GM19043 (cell line): ENCODE measurements around the gene SIGLEC9.

ENCODE experiments used
- ATAC-seq: cut with Tn5 transposase; IDR thresholded peaks from one replicate; pipeline ENCODE4 v1.9.1; 2021; ENCODE audit warnings: low read depth; ENCODE audit not compliant: unreplicated experiment

Gene SIGLEC9

DNA sequence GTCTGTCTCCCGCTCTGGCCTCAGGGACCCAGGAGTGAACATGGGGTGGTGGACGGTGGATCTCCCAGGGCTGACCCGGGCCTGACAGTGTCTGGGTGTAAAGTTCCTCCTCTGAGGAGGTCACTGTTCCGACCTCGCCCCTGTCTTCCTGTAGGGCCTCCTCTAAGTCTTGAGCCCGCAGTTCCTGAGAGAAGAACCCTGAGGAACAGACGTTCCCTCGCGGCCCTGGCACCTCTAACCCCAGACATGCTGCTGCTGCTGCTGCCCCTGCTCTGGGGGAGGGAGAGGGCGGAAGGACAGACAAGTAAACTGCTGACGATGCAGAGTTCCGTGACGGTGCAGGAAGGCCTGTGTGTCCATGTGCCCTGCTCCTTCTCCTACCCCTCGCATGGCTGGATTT, at the start of gene SIGLEC9:
SIGLEC9 (plus strand) TSS at position 178 of the 400 bp plus-strand sequence; CDS start at position 247, 69 bp downstream.
- no peak for ATAC-seq

DNA sequence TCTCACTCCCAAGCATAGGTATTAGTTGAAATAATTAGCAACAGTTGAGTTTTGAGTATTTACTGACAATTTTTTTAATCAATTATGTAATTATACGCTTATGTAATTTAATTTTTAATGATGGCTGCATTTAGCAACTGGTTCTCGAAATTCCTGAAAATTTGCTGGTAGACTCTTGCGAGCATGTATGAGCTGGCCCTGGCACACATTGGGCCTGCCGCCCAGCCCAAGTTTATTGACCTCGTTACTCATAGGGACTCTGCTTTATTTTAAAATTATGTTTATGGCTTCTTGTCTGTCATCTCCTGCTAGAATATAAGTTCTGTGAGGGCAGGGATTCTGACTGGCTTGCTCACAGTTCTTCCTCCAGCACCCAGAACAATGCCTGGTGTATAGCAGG, 48.7 kb upstream of the SIGLEC9 start:
- ATAC-seq, result no peak

- ATAC-seq, result no peak
Observed at GRCh38 chr19:51076631-51077213, 48.0 kb upstream of the SIGLEC9 start.

GRCh38 chr19:51078104-51078503, 46.6 kb upstream of the SIGLEC9 start:
- ATAC-seq, result no peak

DNA sequence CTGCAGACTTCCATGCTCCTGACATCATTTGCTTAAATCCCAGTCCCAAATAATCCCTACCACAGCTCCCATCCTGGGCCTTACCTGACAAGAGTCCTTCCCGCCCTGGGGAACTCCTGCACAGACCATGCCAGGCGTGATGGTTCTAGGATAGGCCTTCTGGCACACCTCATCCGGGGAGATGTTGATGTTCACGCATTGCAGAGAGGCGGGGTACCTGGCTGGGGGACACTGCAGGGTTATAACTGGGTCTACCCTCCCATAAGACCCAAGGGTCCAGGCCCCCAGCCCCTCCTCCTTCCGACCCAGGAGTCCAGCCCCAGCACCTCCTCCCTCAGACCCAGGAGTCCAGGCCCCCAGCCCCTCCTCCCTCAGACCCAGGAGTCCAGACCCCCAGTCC, 46.0 kb upstream of the SIGLEC9 start:
- no peak for ATAC-seq

- ATAC-seq, result no peak
Observed at GRCh38 chr19:51079481-51080110, 45.1 kb upstream of the SIGLEC9 start.

- no peak for ATAC-seq
Observed at GRCh38 chr19:51081476-51081875, 43.2 kb upstream of the SIGLEC9 start.

DNA sequence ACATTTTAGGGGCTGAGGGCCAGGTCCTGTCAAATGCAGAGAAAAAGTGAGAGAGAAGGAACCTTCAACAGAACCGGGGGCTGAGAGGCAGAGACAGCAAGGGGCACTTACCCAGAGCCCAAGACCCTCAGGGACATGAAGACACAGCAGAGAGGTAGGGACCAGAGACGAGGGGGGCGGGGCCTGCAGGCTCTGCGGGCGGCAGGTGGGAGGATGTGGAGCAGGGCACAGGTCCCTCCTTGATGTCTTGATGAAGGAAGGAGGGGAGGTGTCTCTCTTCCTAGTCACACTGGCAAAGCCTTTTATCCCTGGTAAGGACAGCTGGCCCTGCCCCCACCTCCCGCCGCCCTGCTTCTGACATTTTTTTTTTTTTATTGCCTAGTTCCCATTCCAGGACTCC, 42.1 kb upstream of the SIGLEC9 start, which contains the start of gene KLK14:
KLK14 (minus strand) TSS at position 277 of the 400 bp plus-strand sequence; CDS start at position 4, 273 bp downstream.
- ATAC-seq, result no peak

DNA sequence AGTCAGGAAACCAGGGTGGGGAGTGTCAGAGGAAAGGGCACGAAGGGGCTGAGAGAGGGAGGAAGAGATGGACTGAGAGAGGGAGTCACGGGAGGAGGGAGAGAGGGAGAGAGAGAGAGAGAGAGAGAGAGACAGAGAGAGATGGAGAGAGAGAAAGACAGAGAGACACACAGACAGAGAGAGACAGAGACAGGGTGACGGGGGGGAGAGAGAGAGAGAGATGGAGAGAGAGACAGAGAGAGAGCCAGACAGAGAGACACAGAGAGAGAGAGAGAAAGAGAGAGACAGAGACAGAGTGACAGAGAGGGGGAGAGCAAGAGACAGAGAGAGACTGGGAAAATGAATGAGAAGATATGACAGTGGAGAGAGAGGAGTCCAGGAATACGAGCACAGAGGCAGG, 41.5 kb upstream of the SIGLEC9 start:
- no peak for ATAC-seq

DNA sequence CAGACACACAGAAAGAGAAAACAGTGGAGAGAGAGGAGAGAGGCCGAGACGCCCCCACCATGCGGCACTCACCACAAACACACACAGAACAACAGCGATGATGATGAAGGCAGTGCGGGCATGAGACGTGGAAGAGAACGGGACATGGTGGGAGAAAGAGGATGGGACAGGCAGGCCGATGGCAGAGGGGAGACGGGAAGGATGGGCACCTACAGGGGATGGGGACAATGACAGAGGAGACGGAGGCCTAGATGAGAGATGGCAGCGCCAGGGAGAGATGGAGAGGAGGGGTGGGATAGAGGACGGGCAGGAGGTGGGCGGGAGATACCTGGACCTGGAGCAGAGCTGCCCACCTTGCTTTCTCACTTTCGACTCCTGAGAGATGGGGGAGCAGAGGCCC, 40.9 kb upstream of the SIGLEC9 start:
- ATAC-seq, result no peak

DNA sequence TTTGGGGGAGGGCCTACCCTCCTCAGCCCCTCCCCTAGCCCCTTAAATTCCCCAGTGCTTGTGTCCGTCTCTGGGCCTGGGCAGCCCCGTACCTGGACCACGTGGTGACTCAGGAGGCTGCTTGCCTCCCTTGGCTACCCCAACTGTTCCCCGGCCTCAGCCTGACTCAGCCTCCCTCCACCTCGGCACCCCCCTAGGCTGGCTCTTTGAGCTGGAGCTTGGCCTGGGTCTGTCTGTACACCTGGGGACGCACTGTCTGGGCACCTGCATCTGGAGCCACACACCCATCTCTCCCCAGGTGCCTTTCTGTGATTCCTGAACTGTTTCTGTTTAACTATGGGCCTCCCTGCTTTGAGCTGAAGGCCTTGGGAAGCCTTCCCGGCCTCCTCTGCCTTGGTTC, 40.2 kb upstream of the SIGLEC9 start:
- no peak for ATAC-seq

DNA sequence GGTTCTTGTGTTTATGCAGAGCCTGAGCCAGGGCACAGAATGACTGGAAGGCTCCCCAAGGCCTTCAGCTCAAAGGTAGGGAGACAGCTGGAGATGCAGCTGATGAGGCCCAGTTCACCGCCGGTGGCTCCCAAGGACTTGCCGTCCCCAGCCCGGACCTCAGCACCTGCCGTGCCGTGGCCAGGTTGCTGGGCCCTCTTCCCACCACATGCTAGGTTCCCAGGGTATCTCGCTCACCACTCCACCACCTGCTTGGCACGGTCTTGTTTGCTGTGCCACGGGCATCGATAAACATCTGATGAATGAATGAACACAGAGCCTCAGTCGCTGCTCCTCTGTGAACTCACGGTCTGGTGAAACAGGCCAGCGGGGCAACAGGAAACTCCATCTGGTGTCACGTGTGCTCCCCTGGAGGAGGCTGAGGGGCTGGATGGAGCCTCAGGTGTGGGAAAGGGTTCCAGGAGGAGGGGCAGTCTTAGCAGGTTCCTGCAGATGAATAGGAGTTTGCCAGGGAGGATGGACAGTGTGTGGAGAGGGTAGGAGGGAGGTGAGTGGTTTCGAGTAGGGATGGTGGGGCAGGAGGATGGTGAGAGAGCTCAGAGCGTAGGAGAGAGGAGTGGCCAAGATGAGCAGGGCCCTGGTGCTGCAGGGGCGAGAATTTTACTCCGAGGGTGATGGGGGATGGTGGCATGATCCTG, 38.4 kb upstream of the SIGLEC9 start:
- ATAC-seq, result no peak

DNA sequence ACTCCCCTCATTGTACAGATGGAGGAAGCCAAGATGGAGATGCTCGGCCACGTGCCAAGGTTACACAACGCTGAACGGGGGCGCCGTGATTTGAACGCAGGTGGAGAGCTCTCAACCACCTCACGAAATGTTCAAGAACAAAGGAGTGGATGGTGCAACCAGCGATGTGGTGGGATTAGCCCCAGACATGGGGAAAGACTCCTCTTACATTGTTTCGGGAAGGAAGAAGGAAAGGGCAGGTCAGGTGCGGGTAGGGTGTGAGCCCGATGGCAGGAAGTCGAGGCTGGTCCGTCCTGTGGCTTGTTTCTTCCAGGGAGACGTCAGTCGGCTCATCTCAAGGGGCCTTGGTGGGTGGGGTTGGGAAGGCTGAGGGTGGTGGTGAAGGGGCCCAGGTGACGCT, 34.9 kb upstream of the SIGLEC9 start:
- no peak for ATAC-seq

DNA sequence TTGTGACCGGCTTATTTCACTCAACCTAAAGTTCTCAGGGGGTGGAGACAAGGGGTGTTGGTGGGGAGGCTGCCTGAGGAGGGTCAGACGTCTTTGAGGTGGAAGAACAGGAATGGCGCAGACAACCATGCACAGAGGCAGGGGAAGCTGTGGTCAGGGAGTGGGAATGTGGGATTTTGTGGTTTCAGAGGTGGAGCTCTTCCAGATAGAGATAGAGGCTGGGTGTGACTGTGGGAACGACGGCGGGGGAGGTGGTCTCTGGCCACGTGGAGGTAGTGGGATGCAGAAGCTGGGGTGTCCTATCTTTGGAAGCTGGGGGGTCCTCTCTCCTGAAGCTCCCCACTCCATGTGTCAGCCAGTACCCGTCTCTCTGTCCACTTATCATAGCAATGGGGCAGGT, 34.2 kb upstream of the SIGLEC9 start:
- no peak for ATAC-seq

- ATAC-seq, result no peak
Observed at GRCh38 chr19:51091126-51091525, 33.6 kb upstream of the SIGLEC9 start.

- ATAC-seq, result no peak
Observed at GRCh38 chr19:51091895-51092873, 32.5 kb upstream of the SIGLEC9 start.

GRCh38 chr19:51093101-51093500, 31.6 kb upstream of the SIGLEC9 start:
- ATAC-seq, result no peak

- no peak for ATAC-seq
Observed at GRCh38 chr19:51093510-51094345, 31.0 kb upstream of the SIGLEC9 start.

- no peak for ATAC-seq
Observed at GRCh38 chr19:51094696-51095279, 29.9 kb upstream of the SIGLEC9 start.
